GM19023 (cell line): Measurements from ENCODE around the gene UNC79.

ENCODE experiments used
- ATAC-seq: cut with Tn5 transposase; IDR thresholded peaks from one replicate; pipeline ENCODE4 v1.9.1; 2021; ENCODE audit warnings: mild to moderate bottlenecking, moderate library complexity; ENCODE audit not compliant: unreplicated experiment

Gene UNC79

GRCh38 chr14:93745603-93746273 is 315.0 kb downstream of the UNC79 start:
- ATAC-seq, result no peak

- ATAC-seq, result no peak
These were observed 316.4 kb downstream of the UNC79 start for GRCh38 chr14:93747102-93747501.

- ATAC-seq, result no peak
These were observed 316.8 kb downstream of the UNC79 start for GRCh38 chr14:93747560-93747959.

- no peak for ATAC-seq
These were observed 317.7 kb downstream of the UNC79 start for GRCh38 chr14:93748208-93749075.

- no peak for ATAC-seq
These were observed 318.3 kb downstream of the UNC79 start for GRCh38 chr14:93749076-93749420.

GRCh38 chr14:93751946-93752655 is 321.4 kb downstream of the UNC79 start:
- no peak for ATAC-seq

- ATAC-seq, result no peak
These were observed 322.3 kb downstream of the UNC79 start for GRCh38 chr14:93752980-93753561.

- ATAC-seq, result no peak
These were observed 322.9 kb downstream of the UNC79 start for GRCh38 chr14:93753647-93754046.

- no peak for ATAC-seq
These were observed 326.5 kb downstream of the UNC79 start for GRCh38 chr14:93757206-93757605.
